Suprapubic skin (tissue), 4 donors: ENCODE measurements around the gene VARS1. TPM values are rescaled to one million over a fixed set of nuclear protein-coding genes. Genes with fewer than 3 reads are reported as not detected.
A peak's percentile ranks its signal among the peaks of the same experiment; 100 is the strongest.

Experiments used
- DNase-seq, 2 donors: peaks; one replicate each; pipeline ENCODE4 v3.0.0-alpha.2; 2019; ENCODE audit warnings: low spot score in 2 of 2
- H3K27ac ChIP-seq: fragments of 200-600 bp; sonication (generic); one replicate; pipeline ENCODE4 v1.5.1; 2019
- H3K27me3 ChIP-seq: fragments of 200-600 bp; sonication (generic); one replicate; pipeline ENCODE4 v1.5.1; 2019
- H3K36me3 ChIP-seq: fragments of 200-600 bp; sonication (generic); one replicate; pipeline ENCODE4 v1.5.1; 2019
- H3K4me1 ChIP-seq: fragments of 200-600 bp; sonication (generic); one replicate; pipeline ENCODE4 v1.5.1; 2019
- H3K4me3 ChIP-seq: fragments of 200-600 bp; sonication (generic); one replicate; pipeline ENCODE4 v1.5.1; 2019; ENCODE audit warnings: mild to moderate bottlenecking
- H3K9me3 ChIP-seq: fragments of 200-600 bp; sonication (generic); one replicate; pipeline ENCODE4 v1.5.1; 2019
- CTCF ChIP-seq, 2 donors: fragments of 200-600 bp in 1 of 2; fragments of 450-650 bp in 1 of 2; sonication (generic) in 1 of 2; IDR thresholded peaks; one replicate each; pipeline ENCODE4 v1.5.1; 2016 to 2019; ENCODE audit warnings: antibody characterized with exemption in 2 of 2, mild to moderate bottlenecking in 1 of 2, moderate library complexity in 1 of 2
- EP300 ChIP-seq: sonication (generic); formaldehyde crosslinking; IDR thresholded peaks from one replicate; pipeline ENCODE4 v1.6.1; 2017; ENCODE audit warnings: antibody characterized with exemption
- POLR2A ChIP-seq, 2 donors: fragments of 450-650 bp; IDR thresholded peaks; one replicate each; pipeline ENCODE4 v1.6.1; 2017; ENCODE audit warnings: antibody characterized with exemption in 2 of 2, mild to moderate bottlenecking in 2 of 2, moderate library complexity in 2 of 2
- POLR2AphosphoS5 ChIP-seq, 3 donors: sonication (generic); formaldehyde crosslinking; IDR thresholded peaks; one replicate each; pipeline ENCODE4 v1.6.1; 2017; ENCODE audit warnings: antibody characterized with exemption in 3 of 3
- WGBS: methylation state at CpG from one replicate; pipeline ENCODE4 v1.1.5; 2018; 5-methylcytosine and 5-hydroxymethylcytosine counted together
- total RNA-seq, 4 donors: library from RNA; depleted of rRNA; stranded (reverse); fragments of >200 nt; gene quantifications; one replicate each; pipeline ENCODE4 v1.1.0, GENCODE V29; 2016

The VARS1 gene
- total RNA-seq, 4 donors from 2014 or later, result 48.8 to 60.0 (median 59.1) TPM

DNA sequence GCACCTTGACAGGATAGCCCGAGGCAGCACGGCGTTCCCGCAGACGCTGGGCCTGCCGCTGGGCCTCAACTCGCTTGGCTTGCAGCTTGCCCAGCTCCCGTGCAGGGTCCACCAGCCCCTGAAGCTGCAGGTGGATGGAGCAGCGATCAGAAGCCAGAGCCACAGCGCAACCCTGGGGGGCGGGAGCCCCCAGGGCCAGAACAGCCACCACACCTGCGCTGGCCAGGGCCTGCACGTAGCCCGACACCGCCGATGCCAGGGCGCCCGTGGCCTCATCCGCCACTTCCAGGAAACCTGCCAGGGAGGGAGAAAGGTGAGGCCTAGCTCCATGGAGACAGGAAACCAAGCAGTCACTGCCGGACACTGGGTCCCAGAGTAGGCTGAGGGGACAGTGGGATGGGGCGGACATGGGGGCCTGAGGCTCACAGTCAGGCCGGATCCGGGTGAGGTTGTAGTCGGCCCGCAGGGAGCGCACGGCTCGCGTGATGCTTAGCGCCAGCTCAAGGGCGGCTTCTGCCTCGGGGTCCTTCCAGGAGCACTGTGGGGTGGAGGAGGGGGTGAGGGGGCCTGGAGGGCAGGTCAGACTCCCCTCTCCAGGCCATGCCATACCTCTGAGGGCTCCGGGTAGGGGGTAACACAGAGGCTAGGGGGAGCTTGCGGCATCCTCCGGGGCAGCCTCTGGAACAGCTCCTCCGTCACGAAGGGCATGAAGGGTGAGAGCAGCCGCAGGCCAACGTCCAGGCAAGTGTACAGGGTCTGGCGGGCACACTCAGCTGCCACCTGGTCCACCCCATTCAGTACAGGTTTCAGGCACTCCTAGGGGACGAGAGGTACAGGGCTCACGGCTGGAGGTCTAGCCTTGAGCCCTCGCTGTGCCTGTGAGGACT is 16.3 kb downstream of the VARS1 start:
- Histone ChIP-seq H3K27ac (no peak overlapping the region), H3K4me3 (no peak overlapping the region), H3K36me3 (peaks cover 58% of the 10 kb centered on the region), H3K27me3 (no peaks in the 10 kb centered on the region), H3K4me1 (peaks cover 24% of the 10 kb centered on the region), H3K9me3 (no peaks in the 10 kb centered on the region)
- TF ChIP-seq POLR2A (IDR thresholded peaks at IDR 0.05) (no peak), EP300 (no peak), CTCF (IDR thresholded peaks at IDR 0.05) (no peak), POLR2AphosphoS5 (IDR thresholded peaks at IDR 0.05) (no peak)
- WGBS, result 83% methylated on average over 19 of the region's 43 CpGs
- DNase-seq, result no peak

DNA sequence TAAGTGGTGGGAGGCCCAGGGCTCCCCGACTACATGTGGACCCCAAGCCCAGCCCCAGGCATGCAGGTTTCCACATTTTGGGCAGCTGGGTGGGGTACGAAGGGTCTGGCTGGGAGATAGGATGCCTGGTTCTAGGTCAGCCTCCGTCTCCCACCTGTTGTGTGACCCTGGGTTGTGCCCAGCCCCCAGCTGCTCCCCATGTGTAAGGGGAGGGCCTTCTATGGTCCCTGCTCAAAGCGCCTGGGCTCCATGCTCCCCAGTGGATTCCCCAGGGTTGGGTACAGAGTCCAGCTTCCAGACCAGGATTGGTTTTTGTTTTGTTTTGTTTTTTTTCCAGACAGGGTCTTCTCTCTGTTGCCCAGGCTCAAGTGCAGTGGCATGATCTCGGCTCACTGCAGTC is 17.4 kb downstream of the VARS1 start:
- Histone ChIP-seq H3K36me3 (peaks cover 48% of the 10 kb centered on the region), H3K27ac (no peak overlapping the region)
- no peak for DNase-seq

DNA sequence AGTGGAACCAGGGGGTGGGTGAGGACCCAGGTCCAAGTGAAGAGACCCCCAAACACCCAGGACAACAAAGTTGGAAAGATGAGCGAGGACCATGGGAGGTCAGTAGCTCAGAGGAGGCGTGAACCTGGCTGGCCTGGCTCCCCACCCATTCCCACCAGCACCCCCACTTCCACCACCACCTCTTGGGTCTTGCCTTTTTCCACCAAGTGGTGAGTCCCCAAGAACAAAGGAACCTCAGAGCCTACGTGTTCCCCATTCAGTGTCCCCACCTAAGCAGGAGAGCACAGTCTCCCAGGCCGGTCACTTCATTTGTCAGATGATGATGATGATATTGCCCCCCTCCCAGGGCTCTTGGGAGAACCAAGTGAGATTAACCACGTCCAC is 17.9 kb downstream of the VARS1 start:
- no peak overlapping the region for H3K27ac ChIP-seq
- H3K4me3 ChIP-seq, result no peak overlapping the region
- peaks cover 42% of the 10 kb centered on the region for H3K36me3 ChIP-seq
- peaks cover 24% of the 10 kb centered on the region for H3K4me1 ChIP-seq
- no peak for DNase-seq
- H3K27me3 ChIP-seq, result no peaks in the 10 kb centered on the region
- H3K9me3 ChIP-seq, result no peaks in the 10 kb centered on the region
- 92% methylated on average over 5 of the region's 5 CpGs for WGBS
- no peak for TF ChIP-seq POLR2A (IDR thresholded peaks at IDR 0.05)
- TF ChIP-seq CTCF (IDR thresholded peaks at IDR 0.05), result no peak
- TF ChIP-seq POLR2AphosphoS5 (IDR thresholded peaks at IDR 0.05), result no peak
- TF ChIP-seq EP300, result no peak

More for the DNA sequence above, 17.4 kb downstream of the VARS1 start:
- Histone ChIP-seq H3K9me3 (no peaks in the 10 kb centered on the region), H3K4me1 (peaks cover 24% of the 10 kb centered on the region), H3K27me3 (no peaks in the 10 kb centered on the region), H3K4me3 (no peak overlapping the region)
- WGBS, result 92% methylated on average over 2 of the region's 5 CpGs
- TF ChIP-seq EP300, result no peak
- TF ChIP-seq CTCF (IDR thresholded peaks at IDR 0.05), result no peak
- TF ChIP-seq POLR2AphosphoS5 (IDR thresholded peaks at IDR 0.05), result no peak
- TF ChIP-seq POLR2A (IDR thresholded peaks at IDR 0.05), result no peak

DNA sequence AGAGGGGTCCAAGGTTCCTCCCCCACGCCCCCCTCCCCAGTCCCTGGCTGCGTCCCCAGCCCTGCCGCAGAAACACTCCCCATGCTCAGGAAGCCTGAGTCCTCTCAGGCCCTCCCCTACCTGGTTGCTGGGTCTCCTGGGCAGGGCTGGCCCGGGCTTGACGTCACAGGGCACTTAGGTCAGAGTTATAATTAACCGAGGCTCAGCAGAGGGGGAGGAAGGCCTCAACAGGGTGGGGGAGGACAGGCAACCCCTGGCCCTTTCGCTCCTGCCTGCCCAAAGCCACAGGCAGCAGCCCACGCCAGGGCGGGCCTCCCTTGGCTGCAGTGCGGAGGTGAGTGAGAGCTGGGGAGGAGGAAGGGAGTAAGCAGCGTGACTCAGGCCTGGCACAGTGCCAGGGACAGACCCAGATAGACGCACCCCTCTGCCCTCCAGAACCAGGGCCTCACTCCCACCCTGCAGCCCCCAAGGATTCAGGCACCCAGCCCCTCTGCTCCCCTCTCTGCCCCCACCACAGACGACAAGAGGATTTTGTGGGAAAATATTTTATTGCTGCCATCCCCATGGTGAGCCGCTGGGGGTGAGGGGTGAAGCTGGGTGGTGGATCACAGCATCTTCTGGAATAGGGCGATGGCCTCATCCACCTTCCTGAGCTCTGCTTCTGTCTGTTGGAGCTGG is 18.4 kb downstream of the VARS1 start, which contains the start of gene VWA7:
TSS of gene VWA7 (minus strand) at position 340 of the 678 bp plus-strand sequence. CDS start 549 bp downstream, outside the sequence.
- H3K27ac ChIP-seq, result peak within 1 kb of the TSS; percentile 9
- whole genome bisulfite sequencing, result 13% methylated on average over 14 of the region's 15 CpGs
- TF ChIP-seq POLR2AphosphoS5 (IDR thresholded peaks at IDR 0.05) (no peak), POLR2A (IDR thresholded peaks at IDR 0.05) (no peak), EP300 (no peak), CTCF (IDR thresholded peaks at IDR 0.05) (no peak)
- no peak for DNase-seq
- peaks cover 37% of the 10 kb centered on the region for H3K36me3 ChIP-seq
- H3K4me1 ChIP-seq, result peaks cover 24% of the 10 kb centered on the region
- H3K27me3 ChIP-seq, result no peaks in the 10 kb centered on the region
- H3K4me3 ChIP-seq, result no peak within 1 kb of the TSS
- H3K9me3 ChIP-seq, result no peaks in the 10 kb centered on the region

DNA sequence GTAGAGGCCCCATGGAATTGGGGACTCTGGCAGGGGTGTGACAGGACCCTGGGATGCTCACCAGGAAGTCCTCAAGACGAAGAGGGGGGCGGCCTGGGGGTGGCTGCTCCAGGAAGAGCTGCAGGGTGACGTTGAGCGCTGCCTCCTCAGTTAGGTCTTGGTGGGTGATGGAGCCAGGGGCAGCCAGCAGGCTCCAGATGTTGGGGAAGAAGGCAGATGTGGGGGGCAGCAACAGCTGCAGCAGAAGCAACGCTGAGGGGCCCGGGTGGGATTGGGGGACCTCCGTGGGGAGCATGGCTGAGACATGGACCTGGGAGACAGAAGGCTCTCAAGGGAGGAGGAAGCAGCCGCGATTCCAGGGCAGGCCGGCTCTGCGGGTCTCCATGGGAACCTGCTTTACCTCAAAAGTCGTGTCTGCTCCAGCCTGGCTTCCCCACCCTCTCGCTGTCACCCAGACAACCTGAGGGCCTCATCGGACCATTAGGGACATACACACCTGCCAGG is 19.0 kb downstream of the VARS1 start:
- Histone ChIP-seq H3K4me1 (peaks cover 24% of the 10 kb centered on the region), H3K36me3 (peaks cover 31% of the 10 kb centered on the region), H3K4me3 (no peak overlapping the region), H3K9me3 (no peaks in the 10 kb centered on the region), H3K27me3 (no peaks in the 10 kb centered on the region), H3K27ac (peak overlapping the region; percentile 9)
- TF ChIP-seq POLR2AphosphoS5 (IDR thresholded peaks at IDR 0.05) (no peak), POLR2A (IDR thresholded peaks at IDR 0.05) (no peak), EP300 (no peak), CTCF (IDR thresholded peaks at IDR 0.05) (no peak)
- DNase-seq, result no peak
- WGBS, result 40% methylated on average over 14 of the region's 14 CpGs
